ENCODE results near the gene LRP1B. TPM values are rescaled to one million over a fixed set of nuclear protein-coding genes. Genes with fewer than 3 reads are reported as not detected.

Gene LRP1B
- total and polyA plus RNA-seq, 2 of the 8 experiments (the other 6 are each of a cell fraction or from before 2014, with no cell fraction given) = 0.03 TPM; not detected in 1

- POLR2A ChIA-PET (ENCODE audit: partially characterized antibody) = no interaction called here
- FAIRE-seq = no peak
- H4K20me1 ChIP-seq (replicated peaks in 1 of 2; ENCODE audit: control insufficient read depth in 1 of 2, insufficient read depth in 2 of 2, low read length in 2 of 2) = no peaks in the 10 kb centered on the region
- TF ChIP-seq POU5F1 (IDR thresholded peaks at IDR 0.05; ENCODE audit: low read depth, low read length) (no peak), CTBP2 (IDR thresholded peaks at IDR 0.05; ENCODE audit: borderline replicate concordance, insufficient read depth, insufficient read length, low read length) (no peak), KDM1A (IDR thresholded peaks at IDR 0.05; ENCODE audit: borderline replicate concordance, low read length) (no peak), NRF1 (IDR thresholded peaks at IDR 0.05; ENCODE audit: low read depth, low read length) (no peak), ZNF274 (IDR thresholded peaks at IDR 0.05; ENCODE audit: borderline replicate concordance, extremely low read depth, low read length) (no peak), GTF2F1 (IDR thresholded peaks at IDR 0.05; ENCODE audit: borderline replicate concordance, low read depth, low read length) (no peak), SIRT6 (IDR thresholded peaks at IDR 0.05; ENCODE audit: low read length) (no peak), CHD1 (IDR thresholded peaks at IDR 0.05; ENCODE audit: low read depth, low read length) (no peak), ASH2L (IDR thresholded peaks at IDR 0.05; ENCODE audit: low read length) (no peak), TEAD4 (IDR thresholded peaks at IDR 0.05; ENCODE audit: low read depth, low read length) (no peak)
- TF ChIP-seq, protein P1, sequence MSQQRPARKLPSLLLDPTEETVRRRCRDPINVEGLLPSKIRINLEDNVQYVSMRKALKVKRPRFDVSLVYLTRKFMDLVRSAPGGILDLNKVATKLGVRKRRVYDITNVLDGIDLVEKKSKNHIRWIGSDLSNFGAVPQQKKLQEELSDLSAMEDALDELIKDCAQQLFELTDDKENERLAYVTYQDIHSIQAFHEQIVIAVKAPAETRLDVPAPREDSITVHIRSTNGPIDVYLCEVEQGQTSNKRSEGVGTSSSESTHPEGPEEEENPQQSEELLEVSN (IDR thresholded peaks at IDR 0.05) = no peak
- TF ChIP-seq, protein P2, sequence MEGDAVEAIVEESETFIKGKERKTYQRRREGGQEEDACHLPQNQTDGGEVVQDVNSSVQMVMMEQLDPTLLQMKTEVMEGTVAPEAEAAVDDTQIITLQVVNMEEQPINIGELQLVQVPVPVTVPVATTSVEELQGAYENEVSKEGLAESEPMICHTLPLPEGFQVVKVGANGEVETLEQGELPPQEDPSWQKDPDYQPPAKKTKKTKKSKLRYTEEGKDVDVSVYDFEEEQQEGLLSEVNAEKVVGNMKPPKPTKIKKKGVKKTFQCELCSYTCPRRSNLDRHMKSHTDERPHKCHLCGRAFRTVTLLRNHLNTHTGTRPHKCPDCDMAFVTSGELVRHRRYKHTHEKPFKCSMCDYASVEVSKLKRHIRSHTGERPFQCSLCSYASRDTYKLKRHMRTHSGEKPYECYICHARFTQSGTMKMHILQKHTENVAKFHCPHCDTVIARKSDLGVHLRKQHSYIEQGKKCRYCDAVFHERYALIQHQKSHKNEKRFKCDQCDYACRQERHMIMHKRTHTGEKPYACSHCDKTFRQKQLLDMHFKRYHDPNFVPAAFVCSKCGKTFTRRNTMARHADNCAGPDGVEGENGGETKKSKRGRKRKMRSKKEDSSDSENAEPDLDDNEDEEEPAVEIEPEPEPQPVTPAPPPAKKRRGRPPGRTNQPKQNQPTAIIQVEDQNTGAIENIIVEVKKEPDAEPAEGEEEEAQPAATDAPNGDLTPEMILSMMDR (IDR thresholded peaks at IDR 0.05; ENCODE audit: control extremely low read depth in 1 of 3, insufficient read depth in 1 of 3, low read depth in 1 of 3, low read length in 3 of 3) = no peak
These were observed 324.7 kb downstream of the LRP1B start for GRCh38 chr2:141806090-141806489.

More at GRCh38 chr2:141806090-141806489, 324.7 kb downstream of the LRP1B start:
- Histone ChIP-seq H3K14ac (ENCODE audit: insufficient read length) (no peak overlapping the region), H2BK5ac (ENCODE audit: low read depth, low read length) (no peak overlapping the region), H3K4me2 (ENCODE audit: insufficient read depth in 1 of 2, low read depth in 2 of 2, low read length in 2 of 2) (no peak overlapping the region), H3K4ac (replicated peaks; ENCODE audit: insufficient read length, low read depth, low read length) (no peak overlapping the region), H3K79me1 (ENCODE audit: low read depth, low read length) (no peaks in the 10 kb centered on the region), H3K18ac (ENCODE audit: extremely low read depth, low read length) (no peak overlapping the region), H3K36me3 (ENCODE audit: control insufficient read depth in 2 of 4, insufficient read depth in 4 of 4, low read length in 3 of 4) (no peaks in the 10 kb centered on the region), H3K23me2 (ENCODE audit: low read depth, low read length) (no peaks in the 10 kb centered on the region), H3K27ac (ENCODE audit: low read depth, low read length) (no peak overlapping the region), H3K79me2 (ENCODE audit: control insufficient read depth in 1 of 2, insufficient read depth in 2 of 2, low read length in 2 of 2) (no peaks in the 10 kb centered on the region), H3K56ac (replicated peaks; ENCODE audit: insufficient read length, low read depth, low read length) (no peak overlapping the region), H4K91ac (replicated peaks; ENCODE audit: insufficient read length, low read length) (no peak overlapping the region), H3K4me1 (replicated peaks in 1 of 4; ENCODE audit: control insufficient read depth in 3 of 4, insufficient read depth in 4 of 4, low read length in 3 of 4) (peaks cover 0 to 5% (median 3%) of the 10 kb centered on the region in 4 experiments; a peak in 4 of 7 replicates), H2BK20ac (ENCODE audit: low read length) (no peak overlapping the region), H2AK5ac (ENCODE audit: low read depth, low read length) (no peak overlapping the region), H2BK12ac (ENCODE audit: low read depth, low read length) (no peak overlapping the region), H3K23ac (ENCODE audit: insufficient read length) (no peak overlapping the region), H3K4me3 (ENCODE audit: extremely low read depth in 1 of 4, insufficient read depth in 2 of 4, low read depth in 3 of 4, low read length in 4 of 4) (no peak overlapping the region), H2BK120ac (replicated peaks; ENCODE audit: low read depth, low read length) (no peak overlapping the region), H3K9me3 (ENCODE audit: insufficient read depth in 2 of 2, low read depth in 1 of 2, low read length in 1 of 2) (no peaks in the 10 kb centered on the region), H4K5ac (ENCODE audit: insufficient read length, low read depth, low read length) (no peak overlapping the region), H2AFZ (ENCODE audit: low read length) (no peak overlapping the region), H3K27me3 (replicated peaks in 1 of 4; ENCODE audit: control insufficient read depth in 3 of 4, extremely low read depth in 1 of 4, insufficient read depth in 3 of 4, low read length in 3 of 4) (no peaks in the 10 kb centered on the region), H2BK15ac (ENCODE audit: low read length) (no peak overlapping the region), H3K9ac (replicated peaks in 1 of 4; ENCODE audit: extremely low read depth in 1 of 4, low read depth in 3 of 4, low read length in 3 of 4) (no peak overlapping the region), H4K8ac (ENCODE audit: extremely low read depth, insufficient read depth, low read length) (no peak overlapping the region)
- CTCF ChIA-PET (ENCODE audit: partially characterized antibody) = interaction anchor here (0.7 kb wide), 1 partner anchor 872 kb away, joined by 3 read pairs; no protein-coding TSS in a partner anchor
- no peak for DNase-seq (ENCODE audit: low read depth in 1 of 2, low spot score in 2 of 2)
- 91% methylated on average over 1 of the region's 1 CpG; no CpG with 5 or more reads in 1 of the 2 experiments for WGBS, 2 experiments (ENCODE audit: extremely low coverage in 1 of 2, insufficient coverage in 1 of 2, insufficient read length in 1 of 2, insufficient replicate concordance in 2 of 2, low coverage in 1 of 2, low lambda C conversion rate in 2 of 2, missing lambda C conversion rate in 1 of 2)

Measured in H1 (cell line).